Inferior parietal cortex (tissue), 1 donor: ENCODE measurements around the gene OPCML.

ENCODE experiments used
- DNase-seq: peaks from one replicate; pipeline ENCODE4 v3.0.0-alpha.2; 2016; ENCODE audit errors: extremely low spot score

The OPCML gene

GRCh38 chr11:133409799-133410198 lies 122.5 kb downstream of the OPCML start:
- DNase-seq, result no peak

GRCh38 chr11:133408936-133409335 lies 123.4 kb downstream of the OPCML start:
- DNase-seq, result no peak

- DNase-seq, result no peak
These were observed 123.9 kb downstream of the OPCML start for GRCh38 chr11:133408402-133408801.

GRCh38 chr11:133406489-133406888 lies 125.8 kb downstream of the OPCML start:
- no peak for DNase-seq

GRCh38 chr11:133403900-133404299 lies 128.4 kb downstream of the OPCML start:
- no peak for DNase-seq

- DNase-seq, result no peak
These were observed 129.8 kb downstream of the OPCML start for GRCh38 chr11:133402551-133402950.

GRCh38 chr11:133399855-133400625 lies 132.3 kb downstream of the OPCML start:
- no peak for DNase-seq

GRCh38 chr11:133399294-133399693 lies 133.0 kb downstream of the OPCML start:
- DNase-seq, result no peak

GRCh38 chr11:133390803-133391202 lies 141.5 kb downstream of the OPCML start:
- DNase-seq, result no peak

- no peak for DNase-seq
These were observed 143.2 kb downstream of the OPCML start for GRCh38 chr11:133388975-133389568.

GRCh38 chr11:133388260-133388659 lies 144.0 kb downstream of the OPCML start:
- DNase-seq, result no peak

- no peak for DNase-seq
These were observed 145.4 kb downstream of the OPCML start for GRCh38 chr11:133386852-133387251.

GRCh38 chr11:133386262-133386661 lies 146.0 kb downstream of the OPCML start:
- DNase-seq, result no peak

GRCh38 chr11:133385781-133386180 lies 146.5 kb downstream of the OPCML start:
- DNase-seq, result no peak

GRCh38 chr11:133384731-133385130 lies 147.6 kb downstream of the OPCML start:
- DNase-seq, result no peak

GRCh38 chr11:133383689-133384088 lies 148.6 kb downstream of the OPCML start:
- DNase-seq, result no peak

- no peak for DNase-seq
These were observed 149.1 kb downstream of the OPCML start for GRCh38 chr11:133383201-133383600.

- no peak for DNase-seq
These were observed 150.0 kb downstream of the OPCML start for GRCh38 chr11:133382131-133382812.

GRCh38 chr11:133381761-133382130 lies 150.6 kb downstream of the OPCML start:
- DNase-seq, result no peak

- no peak for DNase-seq
These were observed 166.2 kb downstream of the OPCML start for GRCh38 chr11:133366147-133366546.

GRCh38 chr11:133362916-133363315 lies 169.4 kb downstream of the OPCML start:
- no peak for DNase-seq

GRCh38 chr11:133362156-133362555 lies 170.1 kb downstream of the OPCML start:
- DNase-seq, result no peak

GRCh38 chr11:133361689-133361994 lies 170.7 kb downstream of the OPCML start:
- DNase-seq, result no peak
